Measurements from ENCODE around the gene TECPR2. TPM values are rescaled to one million over a fixed set of nuclear protein-coding genes. Genes with fewer than 3 reads are reported as not detected.

Gene TECPR2
- polyA plus RNA-seq, 1 experiment, result 12.4 TPM

GRCh38 chr14:102390064-102390855, 27.5 kb downstream of the TECPR2 start:
- Histone ChIP-seq H3K4me3 (ENCODE audit: low read depth, low read length) (no peak overlapping the region), H3K27me3 (ENCODE audit: control insufficient read depth, insufficient read depth, low read length) (no peaks in the 10 kb centered on the region), H3K9me3 (ENCODE audit: control insufficient read depth, insufficient read depth, low read length) (no peaks in the 10 kb centered on the region), H3K27ac (ENCODE audit: low read depth, low read length) (no peak overlapping the region)
- no peak for TF ChIP-seq CTCF (IDR thresholded peaks at IDR 0.05; ENCODE audit: low read depth, low read length)
- CTCF ChIA-PET, result interaction anchor here (1.3 to 2.2 kb wide), 2 partner anchors 48 to 134 kb away, joined by 4 to 7 read pairs; no protein-coding TSS in a partner anchor
- POLR2A ChIA-PET, result interaction anchor here (0.8 kb wide), 1 partner anchor 683 kb away, joined by 4 read pairs; no protein-coding TSS in a partner anchor
- DNase-seq (ENCODE audit: low read depth, low spot score), result no peak

DNA sequence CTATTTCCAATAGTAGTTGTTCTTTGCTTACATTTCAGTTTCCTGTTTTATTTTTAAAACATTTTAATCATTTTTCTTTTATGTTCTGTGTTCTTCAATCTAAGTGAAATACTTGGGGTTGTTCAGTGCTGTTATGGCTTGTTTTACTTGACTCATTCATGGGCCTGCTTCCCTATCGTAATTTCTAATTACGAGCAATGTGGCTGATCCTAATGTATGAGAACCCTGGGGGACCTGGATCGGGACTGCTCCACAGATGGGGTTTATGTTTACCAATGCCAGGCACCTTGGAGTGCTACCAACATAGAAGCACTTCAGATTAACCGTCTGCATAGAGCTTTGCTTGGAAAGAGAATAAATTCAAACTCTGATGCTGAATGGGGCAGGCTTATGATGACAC, 29.8 kb downstream of the TECPR2 start:
- DNase-seq (ENCODE audit: low read depth, low spot score), result no peak
- TF ChIP-seq CTCF (IDR thresholded peaks at IDR 0.05; ENCODE audit: low read depth, low read length), result no peak
- ChIA-PET POLR2A (no interaction called here), CTCF (no interaction called here)
- Histone ChIP-seq H3K27ac (ENCODE audit: low read depth, low read length) (no peak overlapping the region), H3K27me3 (ENCODE audit: control insufficient read depth, insufficient read depth, low read length) (no peaks in the 10 kb centered on the region), H3K4me3 (ENCODE audit: low read depth, low read length) (no peak overlapping the region), H3K9me3 (ENCODE audit: control insufficient read depth, insufficient read depth, low read length) (no peaks in the 10 kb centered on the region)

DNA sequence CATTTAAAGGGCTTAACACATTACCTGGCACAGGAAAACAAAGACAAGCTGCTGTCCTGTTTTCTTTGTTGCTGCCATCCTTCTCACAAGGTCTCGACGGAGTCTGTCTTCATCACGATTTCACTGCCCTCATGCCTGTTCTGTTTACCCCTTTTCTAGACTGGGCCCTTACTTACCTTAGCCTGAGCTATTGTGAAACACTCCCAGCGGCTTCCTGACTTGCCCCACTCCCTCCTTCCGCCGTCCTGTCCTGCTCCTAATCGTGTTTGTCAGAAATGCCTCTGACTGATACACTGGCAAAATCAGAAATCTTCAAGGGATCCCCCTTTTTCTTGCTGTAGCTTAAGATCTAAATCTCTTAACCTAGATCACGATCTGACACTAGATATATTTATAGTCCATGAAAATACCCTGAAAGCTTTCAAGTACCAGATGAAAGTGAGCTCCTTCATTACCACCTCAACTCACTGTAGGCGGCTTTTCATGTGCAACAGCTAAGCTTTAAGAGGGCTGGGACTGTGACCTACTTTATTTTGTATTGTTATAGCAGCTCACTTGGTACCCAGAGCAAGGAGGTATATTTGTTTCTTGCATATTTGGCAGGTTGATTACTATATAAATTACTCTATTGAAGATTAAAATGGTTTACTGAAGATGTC, 32.1 kb downstream of the TECPR2 start:
- ChIA-PET CTCF (interaction anchor here (0.9 to 2.1 kb wide), 2 partner anchors 14 to 44 kb away, joined by 3 to 9 read pairs; no protein-coding TSS in a partner anchor), POLR2A (no interaction called here)
- DNase-seq (ENCODE audit: low read depth, low spot score), result no peak
- H3K9me3 ChIP-seq (ENCODE audit: control insufficient read depth, insufficient read depth, low read length), result peaks cover 13% of the 10 kb centered on the region
- no peak overlapping the region for H3K27ac ChIP-seq (ENCODE audit: low read depth, low read length)
- H3K4me3 ChIP-seq (ENCODE audit: low read depth, low read length), result no peak overlapping the region
- no peak for TF ChIP-seq CTCF (IDR thresholded peaks at IDR 0.05; ENCODE audit: low read depth, low read length)
- H3K27me3 ChIP-seq (ENCODE audit: control insufficient read depth, insufficient read depth, low read length), result no peaks in the 10 kb centered on the region

DNA sequence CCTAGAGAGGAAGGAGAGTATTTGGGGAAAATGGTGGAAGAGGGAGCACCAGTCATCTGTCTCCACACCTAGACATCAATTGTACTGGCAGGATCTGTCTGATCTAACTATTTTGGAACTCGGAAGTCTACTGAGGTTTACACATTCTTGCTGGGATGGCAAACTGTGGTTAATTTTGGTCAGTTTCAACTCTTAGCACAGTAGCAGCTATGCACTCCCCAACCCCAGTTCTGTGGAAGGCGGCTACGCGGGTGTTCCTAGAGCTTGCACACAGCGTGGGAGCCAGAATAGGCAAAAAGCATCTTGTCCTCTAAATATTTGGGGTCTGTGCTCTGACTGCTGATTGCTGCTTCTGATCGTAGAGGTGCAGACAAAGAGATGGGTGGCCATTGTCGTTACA, 33.8 kb downstream of the TECPR2 start:
- Histone ChIP-seq H3K4me3 (ENCODE audit: low read depth, low read length) (no peak overlapping the region), H3K27ac (ENCODE audit: low read depth, low read length) (no peak overlapping the region), H3K9me3 (ENCODE audit: control insufficient read depth, insufficient read depth, low read length) (peaks cover 20% of the 10 kb centered on the region), H3K27me3 (ENCODE audit: control insufficient read depth, insufficient read depth, low read length) (no peaks in the 10 kb centered on the region)
- DNase-seq (ENCODE audit: low read depth, low spot score), result no peak
- POLR2A ChIA-PET, result no interaction called here
- no peak for TF ChIP-seq CTCF (IDR thresholded peaks at IDR 0.05; ENCODE audit: low read depth, low read length)
- CTCF ChIA-PET, result no interaction called here

DNA sequence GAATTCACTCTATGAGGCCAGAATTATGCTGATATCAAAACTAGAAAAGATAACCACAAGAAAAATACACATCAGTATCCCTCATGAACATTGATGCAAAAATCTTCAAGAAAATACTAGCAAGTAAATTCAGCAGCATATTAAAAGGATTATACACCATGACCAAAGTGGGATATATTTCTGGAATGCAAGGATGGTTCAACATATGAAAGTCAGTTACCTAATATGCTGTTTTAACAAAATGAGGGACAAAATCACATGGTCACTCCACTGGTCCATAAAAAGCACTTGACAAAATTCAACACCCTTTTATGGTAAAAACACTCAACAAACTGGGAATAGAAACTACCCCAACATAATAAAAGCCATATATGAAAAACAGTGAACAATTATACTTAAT, 40.3 kb downstream of the TECPR2 start:
- POLR2A ChIA-PET, result no interaction called here
- CTCF ChIA-PET, result no interaction called here
- H3K4me3 ChIP-seq (ENCODE audit: low read depth, low read length), result no peak overlapping the region
- H3K27me3 ChIP-seq (ENCODE audit: control insufficient read depth, insufficient read depth, low read length), result no peaks in the 10 kb centered on the region
- no peak for TF ChIP-seq CTCF (IDR thresholded peaks at IDR 0.05; ENCODE audit: low read depth, low read length)
- no peak overlapping the region for H3K27ac ChIP-seq (ENCODE audit: low read depth, low read length)
- peaks cover 20% of the 10 kb centered on the region for H3K9me3 ChIP-seq (ENCODE audit: control insufficient read depth, insufficient read depth, low read length)
- DNase-seq (ENCODE audit: low read depth, low spot score), result no peak
